ENCODE results near the gene IQSEC2.

Gene IQSEC2

DNA sequence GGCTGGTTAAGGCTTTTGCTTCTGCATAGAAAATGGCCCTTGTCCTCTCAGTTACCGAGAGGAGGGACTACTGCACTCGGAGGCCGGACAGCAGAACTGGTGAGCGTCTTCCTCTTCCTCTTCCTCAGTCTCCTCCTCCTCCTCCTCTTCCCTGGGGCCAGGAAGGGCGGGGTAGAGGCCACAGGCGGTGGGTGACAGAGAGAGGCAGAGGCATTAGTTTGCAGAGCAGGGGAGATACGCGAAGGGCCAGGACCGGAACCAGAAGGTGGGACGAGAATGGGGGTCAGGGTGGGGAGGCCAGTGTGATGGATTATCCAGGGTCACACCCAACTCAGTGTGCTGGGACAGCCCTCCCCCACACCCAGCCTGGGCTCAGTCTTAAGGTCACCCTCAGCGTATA lies 14.5 kb downstream of the IQSEC2 start:
- no peak for DNase-seq

DNA sequence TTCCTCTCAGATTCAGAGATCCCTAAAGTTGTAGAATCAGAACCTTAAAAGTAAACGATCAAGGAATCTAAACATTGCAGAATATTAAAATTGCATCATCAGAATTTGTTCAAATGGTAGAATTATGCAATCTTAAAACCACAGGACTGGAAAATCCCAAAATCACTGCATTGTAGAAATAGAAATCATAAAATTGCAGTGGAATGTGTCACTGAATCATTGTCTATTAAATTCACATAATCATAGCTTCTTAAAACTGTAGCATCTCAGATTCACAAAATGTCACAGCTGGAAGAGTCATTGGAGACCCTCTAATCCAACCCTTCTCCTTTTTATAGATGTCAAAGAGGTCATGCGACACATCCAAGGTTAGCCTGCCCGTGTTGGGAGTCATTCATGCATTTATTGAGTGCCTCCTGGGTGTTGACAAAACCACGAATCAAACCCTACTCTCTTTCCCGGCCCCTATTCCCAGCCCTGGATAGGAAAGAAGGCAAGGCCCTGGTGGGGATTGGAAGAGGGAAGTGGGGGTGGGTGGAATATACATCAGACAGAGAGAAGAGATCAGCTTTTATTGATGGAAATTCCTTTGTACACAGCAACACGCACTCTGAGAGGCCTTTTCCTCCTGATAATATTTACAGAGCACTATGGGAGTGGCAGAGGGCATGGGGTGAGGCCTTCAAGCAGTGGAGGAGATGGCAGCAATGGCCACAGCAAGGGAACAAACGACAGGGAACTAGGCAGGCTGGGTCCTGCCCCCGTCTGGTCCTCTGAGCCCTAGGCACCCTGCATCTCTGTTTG lies 15.4 kb downstream of the IQSEC2 start:
- no peak for DNase-seq

DNA sequence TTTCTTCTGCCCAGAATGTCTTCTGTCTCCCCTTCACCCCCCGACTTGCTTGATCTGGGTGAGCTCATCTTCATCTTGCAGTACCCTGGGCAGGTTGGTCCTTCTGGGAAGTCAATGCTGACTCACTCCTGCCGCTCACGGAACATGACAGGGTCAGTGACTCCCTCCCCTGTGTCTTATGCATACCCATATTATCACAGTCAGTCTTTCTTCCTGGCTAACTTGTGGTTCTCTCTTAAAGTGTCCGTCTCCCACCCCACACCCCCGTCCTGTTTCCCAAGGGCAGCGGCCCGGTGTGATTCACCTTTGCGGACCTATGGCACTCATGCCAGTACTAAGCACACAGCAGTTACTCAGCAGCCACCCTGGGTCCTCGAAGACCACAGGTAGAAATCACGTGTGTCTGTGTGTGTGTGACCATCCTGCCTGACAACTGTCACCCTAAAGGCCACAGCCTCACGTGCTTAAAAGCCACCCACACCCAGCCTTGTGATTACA lies 17.7 kb downstream of the IQSEC2 start:
- DNase-seq: no peak

DNA sequence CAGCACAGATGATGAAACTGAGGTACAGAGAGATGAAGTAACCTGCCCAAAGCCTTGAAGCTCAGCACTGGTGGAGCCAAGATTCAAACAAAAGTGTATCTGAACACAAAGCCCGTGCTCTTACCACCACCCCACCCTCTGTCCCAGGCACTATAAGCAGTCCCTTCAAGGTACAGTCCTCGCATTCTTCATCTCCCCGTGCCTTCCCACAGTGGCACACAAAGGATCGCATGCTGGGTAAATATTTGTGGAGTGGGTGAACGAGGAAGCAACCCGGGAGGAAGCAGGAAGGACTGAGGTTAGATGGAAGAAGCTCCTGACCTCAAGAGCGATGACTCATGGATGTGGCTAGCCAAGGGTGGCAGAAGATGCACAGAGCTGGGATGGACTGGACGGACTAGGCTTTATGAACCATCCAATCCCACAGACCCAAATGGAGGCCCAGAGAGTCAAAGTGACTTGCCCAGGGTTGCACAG lies 18.4 kb downstream of the IQSEC2 start:
- DNase-seq: no peak

DNA sequence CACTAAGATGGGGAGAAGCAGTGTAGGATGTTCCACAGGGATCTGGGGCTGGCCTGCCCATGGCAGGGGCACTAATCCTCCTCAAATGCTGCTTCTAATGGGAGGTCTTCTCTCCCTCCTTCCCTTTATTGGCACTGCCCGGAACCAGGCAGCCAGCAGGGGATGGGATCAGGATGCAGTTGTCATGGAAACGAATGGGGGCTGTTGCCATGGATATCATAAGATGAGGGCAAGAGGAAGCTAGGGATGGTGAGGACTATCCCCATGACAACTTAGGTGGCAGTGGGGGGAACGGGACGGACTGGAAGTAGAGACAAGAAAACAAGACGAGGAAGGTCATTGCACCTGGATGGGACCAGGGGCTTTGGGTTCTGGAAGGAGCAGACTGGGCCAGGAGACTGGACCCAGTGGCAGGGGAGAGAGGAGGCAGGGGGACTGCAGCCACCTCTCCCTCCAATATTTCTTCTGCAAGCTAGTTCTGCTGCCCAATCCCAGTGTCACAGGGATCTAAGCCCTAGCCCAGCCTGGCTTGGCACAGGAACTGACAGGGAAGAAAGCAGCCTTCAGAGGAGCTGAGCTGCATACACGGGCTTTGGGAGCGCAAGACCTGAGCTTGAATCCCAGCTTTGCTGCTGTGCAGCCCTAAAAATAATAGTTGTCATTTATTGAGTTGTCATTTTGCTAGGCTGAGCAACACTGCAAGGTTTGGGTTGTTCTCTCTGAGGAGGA lies 19.0 kb downstream of the IQSEC2 start:
- no peak for DNase-seq

DNA sequence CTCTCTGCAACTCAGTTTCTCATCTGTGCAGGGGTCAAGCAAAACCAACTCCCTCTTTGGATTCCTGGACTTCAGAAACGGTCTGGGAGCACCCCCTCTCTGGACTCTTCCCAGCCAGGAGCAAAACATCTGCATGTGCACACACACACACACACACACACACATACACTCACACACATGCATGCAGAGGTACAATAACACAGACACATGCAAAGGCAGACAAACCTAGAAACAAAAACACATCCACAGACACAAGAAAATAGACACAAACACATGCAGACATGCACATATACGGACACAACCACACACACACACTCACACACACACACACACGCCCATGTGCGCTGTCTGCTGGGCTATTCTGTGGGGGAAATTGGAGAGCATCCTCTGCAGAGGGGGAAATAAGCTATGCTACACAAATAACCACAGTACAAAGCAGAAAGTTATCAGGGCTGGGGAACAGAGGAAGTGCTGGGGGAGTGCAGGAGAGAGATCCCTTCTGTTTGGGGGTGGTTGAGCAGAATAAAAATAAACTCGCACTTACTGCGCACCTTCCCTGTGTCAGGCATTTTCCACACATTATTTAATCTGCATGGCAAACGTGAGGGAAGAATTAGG lies 19.9 kb downstream of the IQSEC2 start:
- no peak for DNase-seq

DNA sequence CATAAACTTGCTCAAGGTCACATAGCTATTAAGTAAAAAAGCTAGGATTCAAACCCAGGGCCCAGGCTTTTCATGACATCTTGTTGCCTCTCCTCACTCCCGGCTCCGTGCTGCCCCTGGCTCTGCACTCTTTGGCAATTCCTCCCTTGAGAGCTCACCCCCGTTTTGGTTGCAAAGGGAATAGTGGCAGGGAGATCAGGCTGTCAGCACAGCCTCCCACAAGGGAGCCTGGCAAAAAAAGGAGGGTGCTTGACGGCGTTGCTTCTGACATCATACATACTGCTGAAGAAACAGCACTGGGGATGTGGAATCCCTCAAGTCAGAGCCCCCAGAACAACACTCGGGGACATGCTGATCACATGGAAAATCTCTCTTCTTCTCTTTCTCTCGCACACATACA lies 20.5 kb downstream of the IQSEC2 start:
- no peak for DNase-seq

DNA sequence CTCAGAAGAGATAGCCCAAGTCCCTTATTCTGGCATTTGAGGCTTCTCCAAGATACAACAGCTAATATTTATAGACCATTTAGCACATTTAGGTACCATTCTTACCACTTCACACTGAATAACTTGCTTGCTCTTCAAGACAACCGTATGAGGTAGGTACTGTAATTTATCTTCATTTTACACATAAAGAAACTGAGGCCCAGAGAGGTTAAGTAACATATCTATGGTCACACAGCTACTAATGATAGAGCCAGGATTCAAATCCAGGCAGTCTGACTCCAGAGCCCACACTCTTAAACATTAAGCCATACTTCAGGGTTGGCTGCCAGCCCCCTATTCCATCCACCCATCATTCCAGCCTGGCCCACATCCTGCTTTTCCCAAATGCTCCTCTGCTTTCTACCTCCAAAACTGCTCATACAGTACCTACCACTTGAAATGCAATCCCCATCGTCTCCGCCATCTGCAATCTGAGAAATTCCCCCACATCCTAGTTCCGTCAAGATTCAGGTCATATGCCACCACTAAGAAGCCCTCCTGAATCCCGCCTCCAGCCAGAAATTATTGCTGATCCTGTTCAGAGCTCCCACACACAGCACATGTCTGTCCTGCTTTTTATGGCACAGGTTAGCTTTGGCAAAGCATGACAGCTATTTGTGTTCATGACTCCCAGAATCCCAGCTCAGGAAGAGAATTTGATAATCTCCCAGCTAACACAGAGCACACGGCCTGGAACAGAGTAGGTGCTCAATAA lies 23.5 kb downstream of the IQSEC2 start:
- DNase-seq: no peak

DNA sequence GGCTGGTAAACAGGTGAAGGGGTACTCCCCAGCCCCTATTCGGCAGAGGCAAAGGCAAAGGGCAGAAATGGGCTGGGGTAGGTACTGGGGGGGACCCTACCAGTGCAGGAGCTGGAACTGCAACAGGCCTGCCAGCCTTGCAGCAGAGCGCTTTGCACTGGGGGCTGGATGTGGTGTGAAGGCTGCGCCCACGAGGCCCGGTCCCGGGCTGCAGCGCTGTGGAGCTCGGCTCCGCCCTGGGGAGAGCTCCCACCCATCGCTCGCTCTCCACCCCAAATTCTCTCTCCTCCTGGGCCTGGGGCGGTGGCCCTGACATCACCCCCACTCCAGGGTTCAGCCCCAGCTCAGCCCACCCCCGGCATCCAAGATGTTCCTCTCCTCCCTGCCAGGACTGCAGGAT lies 24.2 kb downstream of the IQSEC2 start:
- DNase-seq: no peak

DNA sequence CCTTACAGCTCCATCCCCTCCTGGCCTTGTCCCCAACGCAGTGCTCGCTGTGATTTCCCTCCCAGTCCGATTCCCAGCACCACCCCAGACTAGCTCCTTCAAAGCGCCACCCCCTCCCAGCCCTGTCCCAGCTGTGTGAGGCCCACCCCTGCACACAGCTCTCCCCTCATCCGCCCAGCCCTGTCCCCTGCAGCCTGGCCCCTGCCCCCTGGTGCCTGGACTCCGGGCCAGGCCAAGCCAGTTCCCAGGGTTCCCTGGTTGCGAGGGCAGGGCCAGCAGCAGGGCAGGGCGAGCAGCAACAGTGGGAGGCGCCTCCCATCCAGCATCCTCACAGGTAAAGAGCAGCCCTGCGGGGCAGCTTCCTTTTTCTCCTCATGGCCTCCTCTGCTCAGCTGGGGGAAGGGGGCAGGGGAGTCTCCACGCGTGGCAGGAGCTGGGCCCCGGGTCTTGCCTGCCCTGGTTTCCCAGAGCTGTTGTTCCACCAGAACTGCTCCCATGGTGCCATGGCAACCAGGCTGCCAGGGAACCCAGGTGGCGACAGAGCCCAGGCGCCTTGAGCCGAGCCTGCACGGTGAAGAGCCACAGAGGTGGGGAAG lies 24.8 kb downstream of the IQSEC2 start:
- no peak for DNase-seq

DNA sequence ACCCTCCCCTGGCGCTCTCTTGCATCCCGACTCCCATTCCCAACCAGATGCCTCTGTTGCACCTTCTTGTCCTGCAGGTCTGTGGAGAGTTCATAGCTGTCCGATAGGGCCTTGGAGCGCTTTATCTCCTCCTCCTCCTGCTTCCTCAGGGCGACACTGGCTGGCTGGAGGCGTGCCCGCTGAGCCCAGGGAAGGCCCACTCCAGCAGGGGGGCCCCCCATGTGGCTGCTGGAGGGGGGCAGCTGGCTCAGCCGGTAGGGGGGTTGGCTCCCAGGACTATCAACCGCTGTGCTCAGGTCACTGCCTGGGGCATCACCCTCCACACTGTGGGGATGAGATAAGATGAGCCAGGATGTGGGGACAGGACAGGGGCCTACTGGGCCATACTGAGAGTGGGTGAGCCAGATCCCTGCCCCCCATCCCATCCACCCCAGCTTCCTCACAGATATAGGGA lies 25.6 kb downstream of the IQSEC2 start:
- DNase-seq: no peak

DNA sequence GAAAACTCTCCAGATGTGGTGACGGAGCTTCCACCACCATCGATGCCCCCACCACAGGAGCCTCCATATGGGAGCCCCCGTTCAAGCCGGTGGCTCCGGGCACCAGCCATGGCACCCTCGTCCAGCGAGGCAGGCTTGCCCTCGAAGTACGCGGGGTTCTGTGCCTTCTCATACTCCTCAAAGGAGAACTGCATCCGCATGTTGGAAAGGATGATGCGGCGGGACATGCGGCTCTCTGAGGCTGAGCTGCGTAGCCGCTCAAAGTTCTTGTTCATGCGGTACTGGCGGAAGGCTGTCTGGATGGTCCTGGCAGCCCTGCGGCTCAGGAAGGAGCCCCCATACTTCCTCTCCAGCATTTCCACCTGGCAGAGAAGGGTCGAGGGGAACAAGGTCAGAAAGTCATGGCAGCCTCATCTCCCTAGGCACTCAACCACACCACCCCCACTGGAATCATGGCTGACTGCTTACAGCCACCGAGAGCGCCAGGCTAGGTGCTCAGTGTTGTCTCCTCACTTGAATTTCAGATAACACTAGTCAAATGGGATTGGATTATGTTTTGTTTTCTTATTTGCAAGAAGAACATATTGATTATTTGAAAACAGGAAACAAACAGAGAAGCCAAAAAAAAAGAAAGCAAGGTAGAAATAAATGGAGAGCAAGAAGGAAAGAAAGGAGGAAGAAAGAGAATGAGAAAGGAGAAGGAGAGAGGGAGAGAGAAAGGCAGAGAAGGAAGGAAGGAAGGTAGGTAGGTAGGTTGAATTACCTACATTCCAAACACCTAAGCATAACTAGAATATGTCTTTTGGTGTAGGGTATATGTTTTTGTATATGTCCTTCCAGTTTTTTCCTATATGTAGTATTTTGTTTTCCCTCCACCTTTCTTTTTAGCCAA lies 26.6 kb downstream of the IQSEC2 start:
- no peak for DNase-seq

DNA sequence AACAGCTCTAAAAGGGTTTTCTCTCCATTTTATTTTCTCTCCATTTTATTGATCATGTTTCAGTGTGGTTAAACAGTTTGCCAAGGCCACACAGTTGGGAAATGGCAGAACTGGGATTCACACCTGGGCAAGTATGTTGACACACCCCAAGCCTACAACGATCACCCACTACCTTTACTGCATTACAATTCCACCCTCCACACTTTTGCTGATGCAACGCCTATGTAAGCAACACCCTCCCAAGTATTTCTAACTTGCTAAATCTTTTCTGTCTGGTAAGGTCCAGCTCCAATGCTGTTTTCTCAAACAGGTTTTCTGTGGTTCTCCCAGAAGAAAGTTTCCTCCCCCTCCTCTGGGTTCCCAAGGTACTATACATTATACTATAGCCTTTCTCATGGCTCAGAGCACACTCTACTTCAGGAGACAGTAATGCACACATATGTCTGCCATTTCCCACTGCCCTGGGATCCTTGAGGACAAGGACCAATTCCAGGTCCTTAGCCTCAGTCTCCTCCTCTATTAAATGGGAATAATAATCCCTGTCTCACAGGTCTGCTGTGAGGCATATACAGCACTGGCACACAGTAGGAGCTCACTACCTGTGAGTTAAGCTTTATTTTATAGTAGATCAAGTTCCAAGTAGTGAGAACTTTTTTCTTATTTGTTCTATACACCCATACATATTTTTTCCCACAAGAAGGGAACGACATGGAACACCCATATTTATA lies 27.9 kb downstream of the IQSEC2 start:
- no peak for DNase-seq

DNA sequence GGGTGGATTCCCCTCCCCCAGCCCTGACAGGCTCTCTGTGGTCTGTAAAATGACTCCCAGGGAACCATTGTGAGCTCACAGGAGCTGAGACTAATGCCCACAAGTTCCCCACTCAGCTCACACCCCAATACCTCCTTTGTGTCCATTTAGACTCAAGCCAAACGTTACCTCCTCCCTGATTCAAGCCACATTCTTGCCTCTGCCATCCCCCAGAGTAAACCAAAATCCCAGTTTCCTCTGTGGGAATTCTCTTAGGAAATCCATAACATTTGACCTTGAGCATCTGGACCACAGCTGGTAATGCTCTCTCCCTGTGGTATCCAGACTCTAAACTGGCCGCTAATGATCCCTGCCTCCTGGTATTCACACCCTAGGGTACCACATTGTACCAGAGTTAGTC lies 30.1 kb downstream of the IQSEC2 start:
- no peak for DNase-seq

DNA sequence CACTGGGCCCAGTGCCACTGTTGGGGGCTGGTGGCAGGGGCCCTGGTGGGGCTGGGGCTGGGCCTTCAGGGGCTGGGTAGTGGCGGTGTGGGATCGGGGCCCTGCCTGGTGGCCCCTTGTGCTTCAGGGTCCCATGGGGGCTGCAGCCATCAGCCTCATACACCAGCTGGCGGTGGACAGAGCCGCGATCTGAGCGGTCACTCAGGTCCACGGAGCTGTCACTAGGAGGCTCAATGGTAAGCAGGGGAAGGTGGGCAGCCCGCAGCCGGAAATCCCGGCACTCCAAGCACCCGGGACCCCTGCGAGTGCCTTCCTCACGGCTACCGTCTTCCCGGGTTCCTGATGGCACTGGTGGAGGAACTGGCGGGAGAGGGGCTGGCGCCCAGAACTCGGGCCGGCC lies 30.8 kb downstream of the IQSEC2 start:
- DNase-seq: no peak

DNA sequence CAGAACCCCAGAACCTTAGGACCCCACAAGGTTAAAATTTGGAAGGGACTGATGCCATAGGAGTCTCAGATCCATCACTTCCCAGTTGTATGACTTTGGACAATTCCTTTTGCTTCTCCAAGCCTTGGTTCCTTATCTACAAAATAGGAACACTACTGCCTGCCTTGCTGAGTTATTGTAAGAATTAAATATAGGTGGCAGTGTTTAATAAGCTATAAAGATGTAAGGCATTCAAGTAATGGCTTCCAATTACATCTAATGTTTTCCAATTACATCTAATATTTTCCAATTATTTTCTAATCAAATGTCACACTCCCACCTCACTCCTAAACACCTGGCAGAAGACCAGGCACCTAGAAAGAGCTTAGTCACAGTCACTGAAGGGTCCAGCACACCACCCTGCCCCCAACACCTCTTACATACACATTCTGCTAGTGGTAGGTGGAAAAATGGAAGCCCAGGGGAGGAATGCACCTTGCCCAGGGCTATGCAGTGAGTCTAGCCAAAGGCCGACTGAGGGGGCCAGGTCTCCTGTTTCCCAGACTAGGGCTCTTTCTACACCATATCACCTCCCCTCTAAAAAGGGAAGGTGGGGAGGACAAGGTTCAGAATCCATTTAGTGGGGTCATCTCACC lies 31.9 kb downstream of the IQSEC2 start:
- DNase-seq: no peak

DNA sequence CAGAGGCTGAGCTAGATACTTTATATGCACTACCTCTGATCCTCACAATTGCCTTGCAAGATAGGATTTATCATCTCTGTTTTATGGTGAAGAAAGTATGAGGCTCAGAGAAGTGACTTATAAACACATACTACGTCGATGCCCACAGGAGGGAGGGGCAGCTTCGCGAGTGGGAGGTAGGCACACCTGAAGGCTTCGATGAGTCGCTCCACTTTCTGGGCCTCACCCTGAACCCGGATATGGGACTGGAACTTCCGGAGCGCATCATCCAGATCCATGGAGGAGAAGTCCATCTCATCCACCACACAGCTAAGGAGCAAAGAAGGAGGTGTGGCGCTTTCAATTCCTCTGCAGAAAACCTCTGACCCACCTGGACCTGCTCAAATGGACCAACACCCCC lies 33.5 kb downstream of the IQSEC2 start:
- DNase-seq: no peak

DNA sequence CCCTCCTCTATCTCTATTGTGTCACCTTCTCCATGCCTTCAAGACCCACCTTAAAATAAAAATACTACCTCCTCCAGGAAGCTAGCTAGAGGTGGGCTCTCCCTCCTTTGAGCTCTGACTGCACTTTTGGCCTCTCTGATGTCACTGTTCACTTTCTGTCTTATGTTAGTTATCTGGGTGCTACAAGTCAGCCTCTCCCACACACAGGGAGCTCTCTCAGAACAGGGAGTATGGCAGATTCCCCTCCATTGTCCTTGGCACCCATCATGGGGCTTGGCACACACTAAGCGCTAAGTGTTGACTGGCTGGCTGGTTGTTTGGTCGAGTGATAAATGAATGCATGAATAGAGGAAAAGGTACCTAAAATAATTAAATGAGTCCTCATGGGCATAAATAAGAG lies 35.2 kb downstream of the IQSEC2 start:
- DNase-seq: no peak

DNA sequence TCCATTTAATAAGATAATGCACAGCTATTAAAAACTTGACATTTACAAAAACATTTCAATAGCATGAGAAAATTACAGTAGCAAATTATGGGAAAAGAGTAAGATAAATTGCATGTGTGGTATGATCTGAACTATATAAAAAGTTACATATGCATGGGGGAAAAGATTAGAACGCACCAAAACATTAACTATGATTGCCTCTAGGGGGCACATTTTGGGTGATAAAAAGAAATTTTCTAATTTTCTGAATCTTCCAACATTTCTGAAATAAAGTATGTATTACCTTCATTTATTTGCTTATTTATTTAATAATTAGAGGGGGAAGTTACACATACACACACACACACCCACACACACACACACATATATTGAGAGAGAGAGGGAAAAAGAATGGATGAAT lies 36.8 kb downstream of the IQSEC2 start:
- no peak for DNase-seq

DNA sequence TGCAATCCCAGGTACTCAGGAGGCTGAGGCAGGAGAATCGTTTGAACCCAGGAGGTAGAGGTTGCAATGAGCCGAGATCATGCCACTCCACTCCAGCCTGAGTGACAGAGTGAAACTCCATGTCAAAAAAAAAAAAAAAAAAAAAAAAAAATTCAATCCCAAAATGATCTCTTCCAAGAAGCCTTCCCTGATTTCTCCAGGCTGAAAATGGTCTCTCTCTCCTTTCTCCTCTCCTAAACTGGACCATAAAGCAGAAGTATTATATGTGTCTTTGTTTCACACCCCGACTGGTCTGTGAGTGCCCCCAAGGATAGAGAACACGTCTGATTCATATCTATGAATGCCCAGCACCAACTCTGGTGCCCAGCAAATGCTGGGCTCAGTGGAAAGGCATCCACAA lies 39.1 kb downstream of the IQSEC2 start:
- DNase-seq: no peak
